ENCODE measurements around the gene RNF8.
A peak's percentile ranks its signal among the peaks of the same experiment; 100 is the strongest.
"Not testable (repeated sequence)": the region's sequence is repeated elsewhere in the genome, so short reads cannot be mapped to it uniquely, and the experiment has no call there.

RNF8 gene, protein sequence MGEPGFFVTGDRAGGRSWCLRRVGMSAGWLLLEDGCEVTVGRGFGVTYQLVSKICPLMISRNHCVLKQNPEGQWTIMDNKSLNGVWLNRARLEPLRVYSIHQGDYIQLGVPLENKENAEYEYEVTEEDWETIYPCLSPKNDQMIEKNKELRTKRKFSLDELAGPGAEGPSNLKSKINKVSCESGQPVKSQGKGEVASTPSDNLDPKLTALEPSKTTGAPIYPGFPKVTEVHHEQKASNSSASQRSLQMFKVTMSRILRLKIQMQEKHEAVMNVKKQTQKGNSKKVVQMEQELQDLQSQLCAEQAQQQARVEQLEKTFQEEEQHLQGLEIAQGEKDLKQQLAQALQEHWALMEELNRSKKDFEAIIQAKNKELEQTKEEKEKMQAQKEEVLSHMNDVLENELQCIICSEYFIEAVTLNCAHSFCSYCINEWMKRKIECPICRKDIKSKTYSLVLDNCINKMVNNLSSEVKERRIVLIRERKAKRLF

DNA sequence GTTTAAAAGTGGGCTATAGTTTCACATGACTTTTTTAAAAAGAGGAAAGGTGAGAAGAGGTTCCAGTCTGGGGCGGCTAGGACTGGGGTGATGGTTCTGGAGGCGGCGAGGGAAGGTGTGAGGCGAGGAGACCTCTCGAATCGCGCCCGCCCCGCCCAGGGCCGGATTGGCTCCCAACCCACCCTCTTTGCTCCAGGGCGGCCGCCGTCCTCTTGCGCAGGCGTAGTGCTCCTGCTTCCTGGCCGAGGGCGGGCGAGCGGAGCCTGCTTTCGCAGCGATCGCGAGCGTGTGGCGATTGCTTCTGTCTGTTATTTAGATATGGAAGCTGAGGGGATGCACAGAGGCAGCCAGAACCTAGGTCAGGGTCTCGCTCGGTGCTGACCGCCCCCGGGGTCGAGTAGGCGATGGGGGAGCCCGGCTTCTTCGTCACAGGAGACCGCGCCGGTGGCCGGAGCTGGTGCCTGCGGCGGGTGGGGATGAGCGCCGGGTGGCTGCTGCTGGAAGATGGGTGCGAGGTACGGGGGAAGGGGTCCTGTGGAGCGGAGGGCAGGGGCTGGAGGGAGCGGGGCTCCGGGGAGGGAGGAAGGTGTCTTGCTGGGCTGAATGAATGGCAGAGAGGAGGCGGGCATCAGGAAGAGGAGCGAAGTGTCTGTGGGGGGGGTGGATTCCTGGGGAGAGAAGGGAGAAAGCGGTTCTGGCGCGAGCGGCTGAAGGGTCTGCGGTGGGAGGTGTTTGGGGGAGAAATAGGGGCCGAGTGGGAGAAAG lies at the start of gene RNF8:
Gene RNF8 (plus strand): TSS at position 223 of the 765 bp plus-strand sequence. CDS start 182 bp downstream, at position 405.
- Mint-ChIP-seq H3K36me3 (ENCODE audit: low read depth) (no peaks in the 10 kb centered on the region), H3K27me3 (ENCODE audit: low read depth) (no peaks in the 10 kb centered on the region), H3K4me3 (peak within 1 kb of the TSS; percentile 96 to 98 (median 97)), H3K27ac (peak within 1 kb of the TSS; percentile 52 to 92 (median 82)), H3K9me3 (no peaks in the 10 kb centered on the region), H3K4me1 (peaks cover 29% of the 10 kb centered on the region)
- TF ChIP-seq, protein P1, sequence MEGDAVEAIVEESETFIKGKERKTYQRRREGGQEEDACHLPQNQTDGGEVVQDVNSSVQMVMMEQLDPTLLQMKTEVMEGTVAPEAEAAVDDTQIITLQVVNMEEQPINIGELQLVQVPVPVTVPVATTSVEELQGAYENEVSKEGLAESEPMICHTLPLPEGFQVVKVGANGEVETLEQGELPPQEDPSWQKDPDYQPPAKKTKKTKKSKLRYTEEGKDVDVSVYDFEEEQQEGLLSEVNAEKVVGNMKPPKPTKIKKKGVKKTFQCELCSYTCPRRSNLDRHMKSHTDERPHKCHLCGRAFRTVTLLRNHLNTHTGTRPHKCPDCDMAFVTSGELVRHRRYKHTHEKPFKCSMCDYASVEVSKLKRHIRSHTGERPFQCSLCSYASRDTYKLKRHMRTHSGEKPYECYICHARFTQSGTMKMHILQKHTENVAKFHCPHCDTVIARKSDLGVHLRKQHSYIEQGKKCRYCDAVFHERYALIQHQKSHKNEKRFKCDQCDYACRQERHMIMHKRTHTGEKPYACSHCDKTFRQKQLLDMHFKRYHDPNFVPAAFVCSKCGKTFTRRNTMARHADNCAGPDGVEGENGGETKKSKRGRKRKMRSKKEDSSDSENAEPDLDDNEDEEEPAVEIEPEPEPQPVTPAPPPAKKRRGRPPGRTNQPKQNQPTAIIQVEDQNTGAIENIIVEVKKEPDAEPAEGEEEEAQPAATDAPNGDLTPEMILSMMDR (IDR thresholded peaks at IDR 0.05; ENCODE audit: unreplicated experiment in 3 of 3) = no peak

- no peak overlapping the region for H3K4me3 Mint-ChIP-seq
- H3K36me3 Mint-ChIP-seq (ENCODE audit: low read depth) = peaks cover 53% of the 10 kb centered on the region
- H3K27me3 Mint-ChIP-seq (ENCODE audit: low read depth) = no peaks in the 10 kb centered on the region
- TF ChIP-seq, protein P1 (IDR thresholded peaks at IDR 0.05; ENCODE audit: unreplicated experiment in 3 of 3) = no peak
- H3K9me3 Mint-ChIP-seq = no peaks in the 10 kb centered on the region
- H3K27ac Mint-ChIP-seq = no peak overlapping the region
- H3K4me1 Mint-ChIP-seq = peaks cover 40% of the 10 kb centered on the region
Measured at GRCh38 chr6:37304766-37305165, 49.0 kb upstream of the RNF8 start.

DNA sequence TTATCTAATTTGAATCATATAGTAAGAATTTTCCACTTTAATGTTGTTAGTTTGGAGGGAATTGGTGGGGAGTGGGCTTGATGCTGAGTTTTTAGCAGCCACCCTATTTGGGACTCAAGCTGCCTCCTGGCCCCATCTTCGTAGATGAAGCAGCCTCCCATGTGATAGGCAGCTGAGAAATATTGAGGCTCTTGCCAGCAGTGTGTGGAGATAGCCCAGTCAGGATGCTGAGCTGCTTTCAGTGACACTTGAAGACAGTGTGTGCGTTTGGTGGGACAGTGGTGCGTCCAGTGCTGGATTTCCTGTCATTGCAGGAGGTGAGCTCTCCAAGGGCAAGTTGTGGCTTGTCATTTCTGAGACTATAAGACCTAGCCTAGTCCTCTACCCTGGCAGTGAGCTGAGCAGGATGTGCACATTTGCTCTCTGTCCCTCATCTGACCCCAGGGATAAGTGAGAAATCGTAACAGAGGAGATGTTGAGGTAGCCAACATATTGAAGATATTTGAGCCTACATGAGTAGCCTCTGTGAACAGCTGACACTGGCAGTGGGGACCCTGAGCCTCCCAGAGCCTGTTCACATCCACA lies 47.9 kb upstream of the RNF8 start:
- no peak overlapping the region for H3K27ac Mint-ChIP-seq
- no peaks in the 10 kb centered on the region for H3K9me3 Mint-ChIP-seq
- TF ChIP-seq, protein P1 (IDR thresholded peaks at IDR 0.05; ENCODE audit: unreplicated experiment in 3 of 3) = no peak
- H3K27me3 Mint-ChIP-seq (ENCODE audit: low read depth) = no peaks in the 10 kb centered on the region
- H3K4me1 Mint-ChIP-seq = peaks cover 40% of the 10 kb centered on the region
- H3K4me3 Mint-ChIP-seq = no peak overlapping the region
- H3K36me3 Mint-ChIP-seq (ENCODE audit: low read depth) = peaks cover 45% of the 10 kb centered on the region

GRCh38 chr6:37306624-37307222 lies 47.1 kb upstream of the RNF8 start:
- peaks cover 39% of the 10 kb centered on the region for H3K36me3 Mint-ChIP-seq (ENCODE audit: low read depth)
- H3K27ac Mint-ChIP-seq = no peak overlapping the region
- TF ChIP-seq, protein P1 (IDR thresholded peaks at IDR 0.05; ENCODE audit: unreplicated experiment in 3 of 3) = no peak
- no peaks in the 10 kb centered on the region for H3K9me3 Mint-ChIP-seq
- H3K4me1 Mint-ChIP-seq = peaks cover 42% of the 10 kb centered on the region
- H3K27me3 Mint-ChIP-seq (ENCODE audit: low read depth) = no peaks in the 10 kb centered on the region
- H3K4me3 Mint-ChIP-seq = no peak overlapping the region

DNA sequence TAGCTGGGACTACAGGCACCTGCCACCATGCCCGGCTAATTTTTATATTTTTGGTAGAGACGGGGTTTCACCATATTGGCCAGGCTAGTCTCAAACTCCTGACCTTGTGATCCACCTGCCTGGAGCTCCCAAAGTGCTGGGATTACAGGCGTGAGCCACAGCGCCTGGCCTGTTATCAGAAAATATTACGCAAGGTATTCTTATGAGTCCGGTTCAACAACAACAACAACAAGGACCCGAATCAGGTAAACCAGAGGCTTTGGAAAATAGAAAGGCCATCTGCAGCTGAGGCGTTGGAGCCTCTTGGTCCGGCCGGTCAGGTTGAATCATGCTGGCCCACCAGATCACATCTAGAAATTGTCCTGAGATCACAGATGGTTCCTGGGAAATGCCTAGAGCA lies 46.3 kb upstream of the RNF8 start:
- H3K4me3 Mint-ChIP-seq; H3K27me3 Mint-ChIP-seq (ENCODE audit: low read depth); H3K9me3 Mint-ChIP-seq: not testable (repeated sequence)
- Mint-ChIP-seq H3K4me1 (peaks cover 43% of the 10 kb centered on the region), H3K36me3 (ENCODE audit: low read depth) (peaks cover 37% of the 10 kb centered on the region), H3K27ac (peak overlapping the region in 1 of 3 experiments; percentile 72)
